Midbrain (tissue), 1 donor: Measurements from ENCODE around the gene FOXA1.

Experiments
- DNase-seq: peaks from one replicate; lab custom pipeline; 2025; lab: John Stamatoyannopoulos, UW

FOXA1 gene

GRCh38 chr14:37594971-37595808 is at the start of gene FOXA1, which contains the start of gene TTC6:
Gene FOXA1 (minus strand): TSS chr14:37595249. CDS start chr14:37594972, 277 bp downstream.
Gene TTC6 (plus strand): TSS chr14:37595629. CDS start chr14:37622065, 26,436 bp downstream.
- no peak for DNase-seq

DNA sequence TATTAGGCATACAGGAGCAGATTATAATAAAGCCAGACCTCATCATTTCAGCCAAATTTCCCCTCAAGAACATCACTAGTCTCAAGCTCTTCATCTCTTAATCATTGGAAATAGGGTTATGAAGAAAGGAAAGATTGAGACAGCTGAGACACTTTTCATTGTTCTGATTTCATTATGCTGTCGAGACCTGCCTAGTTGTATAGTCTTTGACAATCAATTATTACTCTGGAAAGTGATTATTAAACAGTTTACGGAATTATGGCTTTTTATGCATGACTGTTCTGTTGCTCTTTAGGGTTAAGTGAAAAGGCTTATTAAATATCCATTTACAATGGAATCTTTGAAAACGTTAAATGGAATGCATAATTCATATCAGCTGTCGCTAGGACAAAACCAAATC is 48.7 kb upstream of the FOXA1 start:
- DNase-seq, result no peak

DNA sequence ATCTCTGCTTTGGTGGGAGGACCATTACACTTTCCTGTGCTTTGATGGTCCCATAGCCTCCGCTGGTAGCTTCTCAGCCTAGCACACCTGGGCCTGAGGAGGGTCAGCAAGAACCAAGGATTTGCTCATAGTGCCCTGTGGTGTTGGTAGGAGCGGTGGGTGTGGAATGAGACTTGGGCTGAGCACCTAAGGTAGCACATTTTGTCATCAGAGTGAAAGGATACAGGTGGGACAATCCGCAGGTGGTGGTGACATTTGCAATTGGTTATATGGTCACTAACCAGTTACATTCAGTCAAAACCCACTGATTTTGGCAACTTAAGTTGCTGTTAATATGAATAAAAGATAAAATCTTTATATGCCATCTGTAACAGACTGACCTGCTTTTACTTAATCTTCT is 47.1 kb upstream of the FOXA1 start:
- DNase-seq, result no peak

DNA sequence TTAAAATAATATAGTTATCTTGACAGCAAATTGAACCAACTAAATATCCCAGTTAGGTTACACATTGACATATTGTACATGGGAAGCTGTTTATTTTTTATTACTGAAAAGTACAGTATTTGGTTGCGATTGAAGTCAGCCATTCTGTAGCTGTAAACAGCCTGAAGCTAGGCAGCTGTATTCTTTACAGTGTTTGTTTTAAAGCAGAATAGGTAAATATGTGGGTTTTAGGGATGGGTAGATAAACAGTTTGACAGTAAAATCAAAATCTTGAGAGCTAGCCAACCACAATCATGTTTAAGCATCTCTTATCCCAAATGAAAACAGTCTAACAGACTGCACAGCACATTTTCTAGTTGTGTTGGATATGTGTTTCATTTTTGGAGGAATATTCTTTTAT is 46.1 kb upstream of the FOXA1 start:
- DNase-seq, result no peak

- DNase-seq, result no peak
Observed at GRCh38 chr14:37638599-37638998, 43.5 kb upstream of the FOXA1 start.

GRCh38 chr14:37637341-37637740 is 42.3 kb upstream of the FOXA1 start:
- DNase-seq, result no peak

DNA sequence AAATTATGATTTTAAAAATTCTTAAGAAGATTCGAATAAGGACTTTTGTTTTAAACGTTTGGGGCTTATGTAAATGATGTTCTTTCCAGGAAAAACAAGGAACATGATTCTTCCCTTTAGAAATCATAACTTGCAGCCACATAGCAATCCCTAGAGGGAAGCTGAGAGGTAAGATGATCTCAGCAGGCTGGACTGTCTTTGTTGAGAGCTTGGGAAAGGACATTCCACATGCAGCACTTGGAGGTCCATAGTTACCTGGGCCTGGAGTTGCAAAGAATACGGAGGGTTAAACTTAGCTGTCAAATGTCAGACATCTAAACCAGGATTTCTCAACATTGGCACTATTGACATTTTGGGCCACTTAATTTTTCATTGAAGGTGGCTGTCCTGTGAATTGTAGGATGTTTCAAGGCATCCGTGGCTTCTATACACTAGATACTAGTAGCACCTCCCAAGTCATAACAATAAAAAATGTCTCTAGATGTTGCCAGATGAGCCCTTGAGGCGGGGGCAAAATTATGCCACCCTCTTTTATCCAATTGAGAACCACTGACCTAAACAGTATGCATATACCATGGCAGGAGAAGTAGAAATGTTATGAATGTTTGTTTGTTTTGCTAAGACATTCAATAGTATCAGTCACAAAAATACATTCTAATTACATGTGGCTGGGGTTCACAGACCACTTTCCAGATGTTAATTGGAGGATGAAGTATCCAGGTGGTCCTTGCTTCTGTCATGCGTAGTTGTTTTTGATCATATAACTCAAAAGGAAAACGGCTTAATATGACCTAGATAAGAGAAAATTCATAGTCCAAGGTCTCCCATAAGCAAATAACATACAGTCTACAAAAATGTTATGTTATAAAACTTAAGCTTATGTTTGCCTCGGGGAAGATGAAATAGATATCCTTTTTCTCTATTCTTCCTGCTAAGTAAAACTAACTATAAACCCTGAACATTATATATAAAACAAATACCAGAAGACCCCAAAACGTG is 30.8 kb upstream of the FOXA1 start:
- DNase-seq, result no peak

DNA sequence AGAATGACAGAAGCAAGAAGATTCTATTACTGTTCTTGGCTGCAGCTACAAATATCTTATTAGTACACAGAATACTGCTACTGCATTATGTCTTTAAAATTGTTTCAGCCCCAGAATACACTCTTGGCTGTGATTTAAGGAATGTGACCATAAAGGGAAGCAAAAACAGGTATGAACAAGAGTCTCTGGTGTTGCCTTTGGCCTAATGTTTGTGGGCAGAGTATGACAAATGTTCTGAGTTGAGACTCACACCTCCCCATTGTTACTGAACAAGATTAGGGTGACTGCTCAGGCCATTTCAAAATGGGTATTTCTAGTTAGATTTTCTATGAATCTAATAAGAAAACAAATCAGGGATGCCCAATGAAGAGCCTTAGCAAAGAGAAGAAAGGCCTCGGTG is 28.9 kb upstream of the FOXA1 start:
- no peak for DNase-seq

- DNase-seq, result no peak
Observed at GRCh38 chr14:37623426-37623951, 28.4 kb upstream of the FOXA1 start.

DNA sequence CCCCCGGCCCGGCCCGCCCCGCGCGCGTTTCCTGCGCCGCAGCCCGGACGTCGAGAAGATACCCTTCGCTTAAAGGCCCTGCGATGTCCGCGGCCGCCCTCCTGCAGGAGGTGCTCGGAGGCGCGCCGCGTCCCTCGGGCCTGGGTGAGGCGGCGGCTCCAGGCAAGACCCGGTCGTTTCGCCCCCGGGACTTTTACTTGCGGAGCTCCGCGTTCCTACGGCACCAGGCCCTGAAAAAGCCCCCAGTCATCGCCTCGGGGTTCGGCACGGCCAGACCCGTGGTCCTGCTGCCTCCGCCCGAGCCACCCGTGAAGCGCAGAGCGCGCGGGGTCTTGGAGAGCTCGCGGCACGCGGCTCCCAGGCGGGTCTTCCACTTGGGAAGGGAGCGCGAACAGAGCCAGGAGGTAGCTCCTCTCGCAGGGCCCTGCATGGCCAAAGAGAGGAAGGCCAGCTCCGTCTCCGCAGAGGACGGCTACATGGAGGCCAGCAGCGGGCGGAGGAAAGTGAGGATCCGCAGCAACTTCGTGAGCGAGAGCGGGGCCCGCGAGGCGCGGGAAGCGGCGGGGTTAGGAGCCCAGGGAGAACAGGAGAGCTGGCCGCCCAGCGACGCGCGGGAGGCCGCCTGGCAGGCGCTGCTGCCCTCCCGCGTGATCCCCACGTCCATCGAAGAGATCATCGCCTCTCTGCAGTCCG is 27.3 kb upstream of the FOXA1 start:
- DNase-seq, result no peak

GRCh38 chr14:37620856-37621255 is 25.8 kb upstream of the FOXA1 start:
- DNase-seq, result no peak

DNA sequence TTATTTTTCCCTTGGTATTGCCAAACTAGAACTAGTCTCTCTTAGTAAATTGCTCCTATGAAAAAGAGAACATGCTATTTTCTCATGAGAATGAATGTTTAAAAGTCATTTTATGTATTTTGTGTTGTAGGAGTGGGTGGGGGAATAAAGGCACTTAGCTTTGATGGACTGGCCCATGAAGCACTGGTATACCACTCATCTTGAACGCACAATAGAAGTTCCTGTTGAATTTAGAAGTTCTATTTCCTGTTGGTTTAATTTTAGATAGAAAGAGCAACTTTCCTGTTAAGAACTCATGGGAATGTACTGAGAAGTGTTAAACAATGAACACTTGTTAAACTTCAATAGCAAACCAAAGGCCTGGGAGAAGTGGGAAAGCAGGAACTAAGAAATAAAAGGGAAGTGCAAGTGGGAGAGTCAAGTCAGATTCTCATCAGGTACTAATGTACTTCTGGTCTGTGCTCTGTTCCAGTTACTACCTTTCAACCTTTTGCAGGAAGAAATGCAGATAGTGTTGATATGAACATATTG is 23.5 kb upstream of the FOXA1 start:
- DNase-seq, result no peak

GRCh38 chr14:37617864-37618365 is 22.9 kb upstream of the FOXA1 start:
- DNase-seq, result no peak

GRCh38 chr14:37616853-37617252 is 21.8 kb upstream of the FOXA1 start:
- no peak for DNase-seq

DNA sequence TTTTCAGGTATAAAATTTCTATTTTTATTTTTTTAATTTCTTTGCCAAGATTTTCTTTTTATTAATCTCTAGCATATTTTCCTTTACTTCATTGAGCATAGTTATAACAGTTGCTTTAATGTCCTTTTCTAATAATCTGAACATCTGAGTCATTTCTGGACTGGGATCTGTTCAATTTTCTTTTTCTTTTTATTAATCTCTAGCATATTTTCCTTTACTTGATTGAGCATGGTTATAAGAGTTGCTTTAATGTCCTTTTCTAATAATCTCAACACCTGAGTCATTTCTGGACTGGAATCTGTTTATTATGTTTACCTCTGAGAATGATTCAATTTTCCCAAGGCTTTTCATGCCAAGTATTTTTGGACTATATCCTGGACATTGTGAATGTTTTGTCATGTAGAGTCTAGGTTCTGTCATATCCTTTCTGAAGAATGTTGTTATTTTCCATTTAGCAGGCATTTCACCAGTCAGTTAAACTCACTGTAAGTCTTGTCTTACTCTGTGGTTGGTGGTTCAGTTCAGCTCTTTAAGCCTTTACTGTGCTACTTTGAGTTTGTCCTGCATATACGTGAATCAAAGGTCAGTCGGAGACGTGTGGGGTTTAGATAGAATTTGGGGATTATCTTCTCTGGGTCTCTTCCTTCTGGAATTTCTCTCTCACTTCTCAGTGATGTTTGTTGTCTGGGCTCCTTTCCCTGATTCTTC is 20.7 kb upstream of the FOXA1 start:
- no peak for DNase-seq

- DNase-seq, result no peak
Observed at GRCh38 chr14:37610945-37611523, 16.0 kb upstream of the FOXA1 start.

DNA sequence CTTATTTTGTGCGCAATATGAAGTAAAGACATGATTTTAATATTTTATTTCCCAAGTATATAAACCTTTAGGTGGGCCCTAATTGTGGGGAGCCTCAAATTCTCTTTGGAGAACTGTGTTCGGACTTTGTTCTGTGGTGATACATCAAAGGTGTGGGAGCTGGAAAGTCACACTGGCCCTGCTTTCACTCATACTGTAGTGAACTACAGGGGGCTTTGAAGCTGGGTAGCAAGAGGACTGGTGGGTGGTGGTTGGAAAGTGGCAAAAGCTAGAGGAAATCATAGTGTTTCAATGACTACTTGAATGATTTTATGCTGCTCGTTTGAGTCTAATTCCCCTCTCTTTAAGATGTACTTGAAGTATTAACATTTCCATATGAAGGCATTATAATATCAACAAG is 13.6 kb upstream of the FOXA1 start:
- no peak for DNase-seq

DNA sequence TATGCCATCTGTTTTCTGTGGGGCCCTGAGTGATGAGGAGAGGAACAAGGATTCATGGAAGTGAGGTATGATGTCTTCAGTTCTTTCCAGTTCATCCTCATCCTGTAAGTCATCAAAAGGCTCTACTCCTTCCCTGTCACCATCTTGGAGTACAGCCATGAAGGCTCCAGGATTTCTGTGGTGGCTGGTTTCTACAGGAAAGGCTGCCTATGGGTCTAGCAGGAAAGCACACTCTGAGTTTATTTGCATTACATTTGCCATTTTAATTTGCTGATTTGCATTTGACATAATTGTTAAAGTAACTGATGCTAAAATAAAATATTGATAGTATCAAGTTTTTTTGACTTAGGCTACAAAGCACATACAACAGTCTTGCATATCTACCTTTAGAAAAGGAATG is 11.6 kb upstream of the FOXA1 start:
- DNase-seq, result no peak

- no peak for DNase-seq
Observed at GRCh38 chr14:37603688-37604251, 8.7 kb upstream of the FOXA1 start.
